HCT116 (cell line): ENCODE data around the gene RAPGEF1. TPM values are rescaled to one million over a fixed set of nuclear protein-coding genes. Genes with fewer than 3 reads are reported as not detected.

Experiments used
- ATAC-seq: fragments of 200-7000 bp; cut with Tn5 transposase; 2 replicates; pipeline ENCODE4 v1.9.1; 2020; ENCODE audit warnings: mild to moderate bottlenecking, moderate library complexity
- BruUV-seq: library from RNA; stranded (reverse); fragments of 400-500 nt; replicated peaks from 2 replicates; lab custom pipeline; 2021; lab: Mats Ljungman, UMichigan
- CTCF ChIA-PET: fragments of 300-600 bp; sonication (Branson Sonifier 250); formaldehyde crosslinking; loops from one replicate; lab custom pipeline; 2021; ENCODE audit warnings: antibody characterized with exemption; lab: Charles Lee
- POLR2A ChIA-PET: fragments of 300-600, 350-600 bp; sonication (Branson Sonifier 250); formaldehyde crosslinking; loops from one replicate; lab custom pipeline; 2021; ENCODE audit warnings: antibody characterized with exemption; lab: Charles Lee
- RAD21 ChIA-PET, 2 experiments: fragments of 300-600 bp; sonication (Branson Sonifier 250); formaldehyde crosslinking; loops; one replicate each; lab custom pipeline; 2023; ENCODE audit warnings: low total read pairs in 2 of 2; ENCODE audit not compliant: uncharacterized antibody in 2 of 2, unreplicated experiment in 2 of 2, low non-redundant PET in 1 of 2; lab: Charles Lee
- DNase-seq: peaks from one replicate; pipeline ENCODE4 v3.0.0-alpha.2; 2010; ENCODE audit warnings: low read depth, low spot score
- H2AFZ ChIP-seq: fragments of 200-600 bp; shearing (Covaris generic), sonication (generic); 2 replicates; pipeline ENCODE4 v1.6.1; 2017; ENCODE audit warnings: low read depth, mixed run types, mixed read lengths, antibody characterized with exemption, low read length; ENCODE audit not compliant: poor library complexity, severe bottlenecking
- H3K27ac ChIP-seq: 2 replicates; pipeline ENCODE4 v1.5.1; 2012; ENCODE audit warnings: low read depth, low read length
- H3K27me3 ChIP-seq: fragments of 200-600 bp; sonication (generic); 2 replicates; pipeline ENCODE4 v1.6.1; 2016; ENCODE audit warnings: mixed run types, low read length, mixed read lengths; ENCODE audit not compliant: insufficient read depth
- H3K36me3 ChIP-seq, 2 experiments: fragments of 200-500 bp in 1 of 2; fragments of 200-600 bp in 1 of 2; sonication (Bioruptor generic) in 1 of 2; sonication (generic) in 1 of 2; 2 replicates each; pipeline versions ENCODE4 v1.5.1 to v1.6.1; 2014 to 2016; ENCODE audit warnings: low read length in 2 of 2, inconsistent platforms in 1 of 2, mixed read lengths in 1 of 2, mixed run types in 1 of 2; ENCODE audit not compliant: insufficient read depth in 2 of 2, control insufficient read depth in 1 of 2
- H3K4me1 ChIP-seq, 2 experiments: fragments of 200-600 bp in 1 of 2; sonication (generic) in 1 of 2; 2 replicates each; pipeline versions ENCODE4 v1.5.1 to v1.6.1; 2012 to 2017; ENCODE audit warnings: low read length in 2 of 2, inconsistent platforms in 1 of 2, mild to moderate bottlenecking in 1 of 2, mixed read lengths in 1 of 2, mixed run types in 1 of 2, moderate library complexity in 1 of 2; ENCODE audit not compliant: insufficient read depth in 2 of 2, control insufficient read depth in 1 of 2
- H3K4me2 ChIP-seq: fragments of 200-600 bp; sonication (generic); 2 replicates; pipeline ENCODE4 v1.6.1; 2017; ENCODE audit warnings: mixed run types, low read length, mixed read lengths
- H3K4me3 ChIP-seq, 2 experiments: fragments of 200-600 bp in 1 of 2; sonication (generic) in 1 of 2; replicated peaks in 1 of 2; 2 replicates each; pipeline ENCODE4 v1.5.1; 2011 to 2016; ENCODE audit warnings: low read length in 2 of 2, control low read depth in 1 of 2, low read depth in 1 of 2, mild to moderate bottlenecking in 1 of 2, mixed read lengths in 1 of 2, mixed run types in 1 of 2
- H3K79me2 ChIP-seq: fragments of 200-600 bp; sonication (generic); 2 replicates; pipeline ENCODE4 v1.6.1; 2017; ENCODE audit warnings: mild to moderate bottlenecking, mixed run types, low read length, moderate library complexity, mixed read lengths; ENCODE audit not compliant: insufficient read depth
- H3K9ac ChIP-seq: fragments of 200-600 bp; sonication (generic); 2 replicates; pipeline ENCODE4 v1.6.1; 2016; ENCODE audit warnings: low read length, mixed read lengths
- H3K9me2 ChIP-seq: fragments of 200-600 bp; sonication (generic), shearing (Covaris generic); 2 replicates; pipeline ENCODE4 v1.6.1; 2017; ENCODE audit warnings: mixed run types, mild to moderate bottlenecking, moderate library complexity; ENCODE audit not compliant: insufficient read depth
- H3K9me3 ChIP-seq, 2 experiments: fragments of 200-500 bp in 1 of 2; fragments of 200-600 bp in 1 of 2; sonication (Bioruptor generic) in 1 of 2; sonication (generic) in 1 of 2; 2 replicates each; pipeline ENCODE4 v1.6.1; 2014 to 2017; ENCODE audit warnings: low read length in 2 of 2, mixed read lengths in 2 of 2, inconsistent platforms in 1 of 2, low read depth in 1 of 2, mild to moderate bottlenecking in 1 of 2, mixed run types in 1 of 2, moderate library complexity in 1 of 2; ENCODE audit not compliant: control insufficient read depth in 1 of 2, insufficient read depth in 1 of 2
- H4K20me1 ChIP-seq: fragments of 200-600 bp; sonication (generic), shearing (Covaris generic); 2 replicates; pipeline ENCODE4 v1.6.1; 2017; ENCODE audit warnings: mixed run types, mild to moderate bottlenecking, moderate library complexity; ENCODE audit not compliant: insufficient read depth
- CBX3 ChIP-seq: IDR thresholded peaks from 2 replicates; pipeline ENCODE4 v1.6.1; 2012; ENCODE audit warnings: low read depth
- CEBPB ChIP-seq: IDR thresholded peaks from 2 replicates; pipeline ENCODE4 v1.6.1; 2012; ENCODE audit warnings: low read depth
- EGR1 ChIP-seq: IDR thresholded peaks from 2 replicates; pipeline ENCODE4 v1.6.1; 2012; ENCODE audit warnings: low read depth
- ELF1 ChIP-seq: IDR thresholded peaks from 2 replicates; pipeline ENCODE4 v1.6.1; 2012; ENCODE audit warnings: low read depth, borderline replicate concordance
- EZH2 ChIP-seq: fragments of 200-600 bp; sonication (generic); IDR thresholded peaks from 2 replicates; pipeline ENCODE4 v1.6.1; 2017; ENCODE audit warnings: antibody characterized with exemption, mixed run types
- JUND ChIP-seq: IDR thresholded peaks from 2 replicates; pipeline ENCODE4 v1.6.1; 2012
- POLR2AphosphoS5 ChIP-seq: IDR thresholded peaks from 2 replicates; pipeline ENCODE4 v1.6.1; 2011; ENCODE audit warnings: mild to moderate bottlenecking, low read depth, low read length, moderate library complexity
- RAD21 ChIP-seq: IDR thresholded peaks from 2 replicates; pipeline ENCODE4 v1.6.1; 2012; ENCODE audit warnings: low read depth, mild to moderate bottlenecking
- SIN3A ChIP-seq: IDR thresholded peaks from 2 replicates; pipeline ENCODE4 v1.6.1; 2012; ENCODE audit warnings: low read depth
- SP1 ChIP-seq: IDR thresholded peaks from 2 replicates; pipeline ENCODE4 v1.6.1; 2012; ENCODE audit warnings: low read depth
- SRF ChIP-seq: IDR thresholded peaks from 2 replicates; pipeline ENCODE4 v1.6.1; 2012; ENCODE audit warnings: low read depth
- YY1 ChIP-seq: IDR thresholded peaks from 2 replicates; pipeline ENCODE4 v1.6.1; 2011; ENCODE audit warnings: low read length, low read depth, moderate library complexity, mild to moderate bottlenecking; ENCODE audit not compliant: insufficient replicate concordance; ENCODE audit errors: extremely low read depth
- ZBTB33 ChIP-seq: IDR thresholded peaks from 2 replicates; pipeline ENCODE4 v1.6.1; 2011; ENCODE audit warnings: mild to moderate bottlenecking, low read length, moderate library complexity; ENCODE audit not compliant: insufficient replicate concordance; ENCODE audit errors: extremely low read depth
- ZNF274 ChIP-seq: fragments of 200-500 bp; sonication (Bioruptor generic); IDR thresholded peaks from 2 replicates; pipeline ENCODE4 v1.6.1; 2014; ENCODE audit warnings: mild to moderate bottlenecking, low read depth, low read length, inconsistent platforms
- intact Hi-C: fragments of 100-400 bp; cut with micrococcal nuclease; formaldehyde crosslinking; loops from 2 replicates; pipeline ENCODE4 v1.10.0; 2022
- total RNA-seq: library from RNA; stranded (reverse); gene quantifications from one replicate; pipeline ENCODE4 v1.2.1, GENCODE V29; 2021; ENCODE audit not compliant: unreplicated experiment
- TF ChIP-seq, protein P1 (sequence below), 3 experiments: fragments of 200-600 bp in 1 of 3; sonication (generic) in 1 of 3; IDR thresholded peaks in 2 of 3; conservative IDR thresholded peaks in 1 of 3; 2 replicates each; pipeline ENCODE4 v1.5.1; 2012 to 2017; ENCODE audit warnings: low read depth in 2 of 3, low read length in 2 of 3, antibody characterized with exemption in 1 of 3, borderline replicate concordance in 1 of 3, control low read depth in 1 of 3, mild to moderate bottlenecking in 1 of 3, mixed read lengths in 1 of 3, mixed run types in 1 of 3, moderate library complexity in 1 of 3; ENCODE audit not compliant: insufficient read depth in 1 of 3
- TF ChIP-seq, protein P2 (sequence below): IDR thresholded peaks from 2 replicates; pipeline ENCODE4 v1.6.1; 2012
- TF ChIP-seq, protein P3 (sequence below): IDR thresholded peaks from 2 replicates; pipeline ENCODE4 v1.6.1; 2012

RAPGEF1 gene
- total RNA-seq, 1 experiment from 2014 or later: 43.0 TPM

DNA sequence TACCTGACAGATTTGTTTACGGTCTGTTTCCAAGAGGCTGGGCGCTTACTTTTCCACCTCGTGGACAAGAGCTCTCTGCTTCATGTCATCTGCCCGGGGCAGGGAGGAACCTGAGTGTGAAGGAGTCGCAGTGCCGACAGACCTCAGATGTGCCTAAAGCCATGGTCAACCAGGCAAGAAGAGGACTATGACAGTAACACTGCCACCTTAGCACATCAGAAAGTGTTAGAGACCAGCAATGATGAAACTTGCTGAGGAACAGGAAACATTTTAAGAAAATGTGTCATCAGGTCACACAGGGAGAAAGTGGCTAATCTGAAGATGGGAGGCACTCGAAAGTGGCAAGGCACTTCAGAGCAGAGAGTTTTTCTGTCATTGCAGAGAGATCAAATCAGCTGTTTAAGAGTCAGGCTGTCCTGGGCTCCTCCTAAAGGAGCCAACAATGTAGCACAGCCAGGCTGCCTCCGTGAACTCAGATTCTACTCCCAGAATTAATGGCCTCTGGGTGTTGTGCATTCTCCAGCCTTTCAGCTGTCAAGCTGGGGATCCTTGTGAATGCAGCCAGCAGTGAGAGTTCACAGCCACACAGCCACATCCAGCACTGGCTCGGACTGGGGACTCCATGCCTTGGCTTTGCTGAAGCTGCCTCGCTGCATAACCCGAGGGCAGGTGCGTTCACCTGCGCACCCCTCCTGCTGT, 94.6 kb downstream of the RAPGEF1 start:
- no peaks in the 10 kb centered on the region for H3K27me3 ChIP-seq
- RAD21 ChIA-PET: no interaction called here
- intact Hi-C loops: no loop called here
- H3K27ac ChIP-seq: no peak overlapping the region
- no peak overlapping the region for H3K9ac ChIP-seq
- POLR2A ChIA-PET: no interaction called here
- no peaks in the 10 kb centered on the region for H3K9me2 ChIP-seq
- DNase-seq (no peak), ATAC-seq (no peak)
- TF ChIP-seq CEBPB (no peak), RAD21 (no peak), SP1 (no peak), CBX3 (no peak), SRF (no peak), YY1 (no peak), EGR1 (no peak), SIN3A (no peak), JUND (no peak), ZBTB33 (no peak), POLR2AphosphoS5 (no peak), ZNF274 (no peak), ELF1 (no peak), EZH2 (no peak)
- TF ChIP-seq, protein P1, sequence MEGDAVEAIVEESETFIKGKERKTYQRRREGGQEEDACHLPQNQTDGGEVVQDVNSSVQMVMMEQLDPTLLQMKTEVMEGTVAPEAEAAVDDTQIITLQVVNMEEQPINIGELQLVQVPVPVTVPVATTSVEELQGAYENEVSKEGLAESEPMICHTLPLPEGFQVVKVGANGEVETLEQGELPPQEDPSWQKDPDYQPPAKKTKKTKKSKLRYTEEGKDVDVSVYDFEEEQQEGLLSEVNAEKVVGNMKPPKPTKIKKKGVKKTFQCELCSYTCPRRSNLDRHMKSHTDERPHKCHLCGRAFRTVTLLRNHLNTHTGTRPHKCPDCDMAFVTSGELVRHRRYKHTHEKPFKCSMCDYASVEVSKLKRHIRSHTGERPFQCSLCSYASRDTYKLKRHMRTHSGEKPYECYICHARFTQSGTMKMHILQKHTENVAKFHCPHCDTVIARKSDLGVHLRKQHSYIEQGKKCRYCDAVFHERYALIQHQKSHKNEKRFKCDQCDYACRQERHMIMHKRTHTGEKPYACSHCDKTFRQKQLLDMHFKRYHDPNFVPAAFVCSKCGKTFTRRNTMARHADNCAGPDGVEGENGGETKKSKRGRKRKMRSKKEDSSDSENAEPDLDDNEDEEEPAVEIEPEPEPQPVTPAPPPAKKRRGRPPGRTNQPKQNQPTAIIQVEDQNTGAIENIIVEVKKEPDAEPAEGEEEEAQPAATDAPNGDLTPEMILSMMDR (IDR thresholded peaks at IDR 0.05 in 2 of 3, conservative IDR thresholded peaks at IDR 0.05 in 1 of 3; ENCODE audit: borderline replicate concordance in 1 of 3, insufficient read depth in 1 of 3, low read depth in 2 of 3, low read length in 2 of 3): no peak
- TF ChIP-seq, protein P2, sequence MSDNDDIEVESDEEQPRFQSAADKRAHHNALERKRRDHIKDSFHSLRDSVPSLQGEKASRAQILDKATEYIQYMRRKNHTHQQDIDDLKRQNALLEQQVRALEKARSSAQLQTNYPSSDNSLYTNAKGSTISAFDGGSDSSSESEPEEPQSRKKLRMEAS: no peak
- TF ChIP-seq, protein P3, sequence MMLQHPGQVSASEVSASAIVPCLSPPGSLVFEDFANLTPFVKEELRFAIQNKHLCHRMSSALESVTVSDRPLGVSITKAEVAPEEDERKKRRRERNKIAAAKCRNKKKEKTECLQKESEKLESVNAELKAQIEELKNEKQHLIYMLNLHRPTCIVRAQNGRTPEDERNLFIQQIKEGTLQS: no peak
- H3K36me3 ChIP-seq: no peaks in the 10 kb centered on the region; a peak in 1 of 4 replicates
- H4K20me1 ChIP-seq: no peaks in the 10 kb centered on the region
- H3K79me2 ChIP-seq: no peaks in the 10 kb centered on the region
- BruUV-seq: no TSS peak
- H3K9me3 ChIP-seq: no peaks in the 10 kb centered on the region
- H3K4me3 ChIP-seq: no peak overlapping the region
- H3K4me1 ChIP-seq: peaks cover 0 to 9% of the 10 kb centered on the region in 2 experiments; a peak in 1 of 4 replicates
- H3K4me2 ChIP-seq: no peak overlapping the region
- H2AFZ ChIP-seq: no peak overlapping the region
- CTCF ChIA-PET: no interaction called here
